Bronchial epithelial cell (primary cell): ENCODE results near the gene LAMA1. TPM values are rescaled to one million over a fixed set of nuclear protein-coding genes. Genes with fewer than 3 reads are reported as not detected.
A peak's percentile ranks its signal among the peaks of the same experiment; 100 is the strongest.

Experiments
- DNase-seq: peaks from one replicate; pipeline ENCODE4 v3.0.0-alpha.2; 2010; ENCODE audit warnings: low read depth
- FAIRE-seq: peaks from 2 replicates; lab custom pipeline; 2011; peaks lifted over from hg19 to GRCh38; lab: Jason Lieb, UNC
- H3K27me3 ChIP-seq: 2 replicates; pipeline ENCODE4 v1.5.1; 2011; ENCODE audit warnings: low read length; ENCODE audit not compliant: control insufficient read depth, insufficient read depth
- H3K36me3 ChIP-seq: 2 replicates; pipeline ENCODE4 v1.5.1; 2011; ENCODE audit warnings: low read length; ENCODE audit not compliant: control insufficient read depth, insufficient read depth
- H3K4me3 ChIP-seq: 2 replicates; pipeline ENCODE4 v1.5.1; 2011; ENCODE audit warnings: mild to moderate bottlenecking, low read depth, low read length, control low read depth
- CTCF ChIP-seq: IDR thresholded peaks from 2 replicates; pipeline ENCODE4 v1.5.1; 2011; ENCODE audit warnings: mild to moderate bottlenecking, moderate library complexity, low read length, control low read depth, inconsistent platforms; ENCODE audit not compliant: insufficient read depth, severe bottlenecking
- total RNA-seq: library from RNA; depleted of rRNA; stranded (reverse); fragments of >200 nt; gene quantifications from 2 replicates; pipeline ENCODE4 v1.2.1, GENCODE V29; 2014

Gene LAMA1
- total RNA-seq, 1 donor from 2014 or later = 1.8 TPM

- no peak for FAIRE-seq
- TF ChIP-seq CTCF = no peak
- Histone ChIP-seq H3K36me3 (no peaks in the 10 kb centered on the region), H3K4me3 (no peak overlapping the region), H3K27me3 (no peaks in the 10 kb centered on the region)
- DNase-seq = no peak
Measured at GRCh38 chr18:6982398-6982797, 135.2 kb downstream of the LAMA1 start.

- no peaks in the 10 kb centered on the region for H3K36me3 ChIP-seq
- DNase-seq (peak; percentile 46), FAIRE-seq (no peak)
- H3K4me3 ChIP-seq = no peak overlapping the region
- TF ChIP-seq CTCF = no peak
- no peaks in the 10 kb centered on the region for H3K27me3 ChIP-seq
Measured at GRCh38 chr18:6980363-6980762, 137.2 kb downstream of the LAMA1 start.

GRCh38 chr18:6979954-6980353, 137.6 kb downstream of the LAMA1 start:
- no peaks in the 10 kb centered on the region for H3K27me3 ChIP-seq
- FAIRE-seq = no peak

GRCh38 chr18:6976935-6977334, 140.7 kb downstream of the LAMA1 start:
- H3K4me3 ChIP-seq = no peak overlapping the region
- TF ChIP-seq CTCF = no peak
- no peaks in the 10 kb centered on the region for H3K27me3 ChIP-seq
- no peaks in the 10 kb centered on the region for H3K36me3 ChIP-seq
- DNase-seq (no peak), FAIRE-seq (no peak)

More at GRCh38 chr18:6979954-6980353, 137.6 kb downstream of the LAMA1 start:
- no peak overlapping the region for H3K4me3 ChIP-seq
- DNase-seq = no peak
- TF ChIP-seq CTCF = no peak
- no peaks in the 10 kb centered on the region for H3K36me3 ChIP-seq

DNA sequence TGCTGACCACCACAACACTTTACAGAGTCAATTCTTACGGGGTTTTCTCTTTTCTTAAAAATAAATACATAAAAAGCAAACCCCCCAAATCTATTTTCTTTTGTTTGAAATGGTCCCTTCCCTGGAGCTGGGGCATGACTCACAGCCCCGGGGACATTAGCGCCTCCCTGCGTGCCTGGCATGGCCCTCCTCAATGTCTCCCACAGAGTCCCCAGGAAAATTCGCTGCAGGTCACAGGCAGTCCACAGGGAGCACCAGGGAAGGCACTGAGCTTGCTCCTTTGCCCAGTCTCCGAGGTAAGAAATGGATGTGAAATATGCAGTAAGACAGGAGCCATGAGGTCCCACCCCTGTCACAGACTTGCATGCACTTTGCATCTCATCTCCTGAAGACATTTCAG, 142.5 kb downstream of the LAMA1 start:
- DNase-seq = no peak
- no peak overlapping the region for H3K4me3 ChIP-seq
- TF ChIP-seq CTCF = no peak
- no peaks in the 10 kb centered on the region for H3K36me3 ChIP-seq
- no peak for FAIRE-seq
- H3K27me3 ChIP-seq = no peaks in the 10 kb centered on the region

GRCh38 chr18:6971823-6972478, 145.6 kb downstream of the LAMA1 start:
- H3K4me3 ChIP-seq = no peak overlapping the region
- H3K36me3 ChIP-seq = no peaks in the 10 kb centered on the region
- TF ChIP-seq CTCF = no peak
- no peaks in the 10 kb centered on the region for H3K27me3 ChIP-seq
- DNase-seq (no peak), FAIRE-seq (no peak)
